ENCODE measurements around the gene PXYLP1. TPM values are rescaled to one million over a fixed set of nuclear protein-coding genes. Genes with fewer than 3 reads are reported as not detected.
A peak's percentile ranks its signal among the peaks of the same experiment; 100 is the strongest.

PXYLP1 gene
- total RNA-seq, 2 donors from 2014 or later, result 8.9 to 13.1 TPM

DNA sequence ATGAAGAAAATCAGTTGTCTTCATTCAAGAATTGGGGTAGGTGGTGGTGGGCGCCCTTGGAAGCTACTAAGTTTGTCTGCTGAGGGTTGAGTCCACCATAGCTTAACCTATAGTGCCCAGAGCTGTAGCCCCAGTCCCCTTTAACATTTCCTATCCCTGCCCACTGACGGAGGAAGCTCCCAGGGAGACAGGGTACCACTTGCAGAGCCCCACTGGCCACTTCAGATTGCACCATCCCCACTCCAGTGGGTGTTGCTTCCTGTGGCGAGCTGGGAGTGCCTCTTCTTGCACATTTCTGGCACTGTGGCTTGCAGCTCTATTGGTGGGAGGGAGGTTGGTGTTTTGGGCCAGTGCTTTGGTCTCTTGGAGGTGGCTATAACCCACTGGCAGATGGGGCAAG, 2.7 kb downstream of the PXYLP1 start:
- TF ChIP-seq, protein P1, sequence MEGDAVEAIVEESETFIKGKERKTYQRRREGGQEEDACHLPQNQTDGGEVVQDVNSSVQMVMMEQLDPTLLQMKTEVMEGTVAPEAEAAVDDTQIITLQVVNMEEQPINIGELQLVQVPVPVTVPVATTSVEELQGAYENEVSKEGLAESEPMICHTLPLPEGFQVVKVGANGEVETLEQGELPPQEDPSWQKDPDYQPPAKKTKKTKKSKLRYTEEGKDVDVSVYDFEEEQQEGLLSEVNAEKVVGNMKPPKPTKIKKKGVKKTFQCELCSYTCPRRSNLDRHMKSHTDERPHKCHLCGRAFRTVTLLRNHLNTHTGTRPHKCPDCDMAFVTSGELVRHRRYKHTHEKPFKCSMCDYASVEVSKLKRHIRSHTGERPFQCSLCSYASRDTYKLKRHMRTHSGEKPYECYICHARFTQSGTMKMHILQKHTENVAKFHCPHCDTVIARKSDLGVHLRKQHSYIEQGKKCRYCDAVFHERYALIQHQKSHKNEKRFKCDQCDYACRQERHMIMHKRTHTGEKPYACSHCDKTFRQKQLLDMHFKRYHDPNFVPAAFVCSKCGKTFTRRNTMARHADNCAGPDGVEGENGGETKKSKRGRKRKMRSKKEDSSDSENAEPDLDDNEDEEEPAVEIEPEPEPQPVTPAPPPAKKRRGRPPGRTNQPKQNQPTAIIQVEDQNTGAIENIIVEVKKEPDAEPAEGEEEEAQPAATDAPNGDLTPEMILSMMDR (IDR thresholded peaks at IDR 0.05), result no peak
- Histone ChIP-seq H3K27me3 (no peaks in the 10 kb centered on the region), H3K36me3 (no peaks in the 10 kb centered on the region), H3K4me3 (no peak overlapping the region), H3K27ac (no peak overlapping the region), H3K9me3 (no peaks in the 10 kb centered on the region), H3K4me1 (peaks cover 4% of the 10 kb centered on the region), H3K9ac (ENCODE audit: low read depth in 2 of 2, low read length in 2 of 2) (no peak overlapping the region)
- intact Hi-C loops (cut with DNase I), result loop anchor here (5.0 to 10.0 kb wide), 2 partner anchors 43 to 221 kb away; no protein-coding TSS in a partner anchor
- no peak for DNase-seq

DNA sequence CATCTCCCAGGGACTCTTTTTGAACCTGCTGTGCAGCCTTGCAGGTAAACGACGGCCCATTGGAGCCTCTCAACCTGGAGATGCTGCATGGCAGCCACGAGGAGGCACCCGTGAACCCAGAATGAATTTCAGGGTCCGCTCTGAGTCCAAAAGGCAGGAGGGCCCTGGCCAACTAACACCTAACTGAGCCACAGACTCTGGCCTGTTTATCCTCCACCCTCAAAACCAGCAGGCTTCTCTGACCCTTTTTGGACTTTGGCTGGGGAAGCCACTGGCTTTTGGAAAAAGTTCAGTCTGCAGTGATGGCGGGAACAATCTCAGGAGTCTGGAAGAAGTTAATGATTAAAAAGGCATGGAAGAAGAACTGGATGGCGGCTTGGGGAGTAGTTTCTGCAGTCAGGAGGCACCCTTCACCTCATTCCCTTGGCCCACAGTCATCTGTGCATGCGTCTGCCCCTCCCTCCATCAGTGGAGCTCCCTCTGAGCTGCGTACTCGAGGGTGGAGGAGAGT, 4.1 kb downstream of the PXYLP1 start:
- Histone ChIP-seq H3K4me1 (peaks cover 4% of the 10 kb centered on the region), H3K36me3 (no peaks in the 10 kb centered on the region), H3K9me3 (no peaks in the 10 kb centered on the region), H3K9ac (ENCODE audit: low read depth in 2 of 2, low read length in 2 of 2) (no peak overlapping the region), H3K27me3 (no peaks in the 10 kb centered on the region), H3K4me3 (no peak overlapping the region), H3K27ac (no peak overlapping the region)
- intact Hi-C loops (cut with DNase I), result loop anchor here (10.0 kb wide), 1 partner anchor 219 kb away; no protein-coding TSS in a partner anchor
- DNase-seq, result peak; percentile 45
- TF ChIP-seq, protein P1 (IDR thresholded peaks at IDR 0.05), result peak; percentile 22

DNA sequence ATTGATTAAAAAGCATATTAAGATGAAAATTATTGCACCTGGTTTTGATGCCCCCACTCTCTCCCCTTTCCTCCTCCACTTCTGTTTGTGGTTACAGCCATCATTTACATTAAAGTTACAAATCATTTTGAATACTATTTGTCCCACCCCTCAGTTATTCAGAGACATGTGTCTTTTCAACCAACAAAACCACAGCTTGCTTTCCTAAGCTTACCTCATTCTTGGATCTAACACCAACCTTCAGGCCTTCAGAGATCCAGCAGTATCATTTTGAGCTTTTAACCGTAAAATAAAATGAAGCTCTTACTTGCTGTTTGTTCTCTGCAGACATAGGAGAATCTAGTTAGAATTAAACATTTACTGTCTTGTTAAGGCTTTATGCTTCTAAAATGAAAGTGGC, 4.7 kb downstream of the PXYLP1 start:
- DNase-seq, result no peak
- H3K9me3 ChIP-seq, result no peaks in the 10 kb centered on the region
- H3K27ac ChIP-seq, result no peak overlapping the region
- TF ChIP-seq, protein P1 (IDR thresholded peaks at IDR 0.05), result no peak
- H3K27me3 ChIP-seq, result no peaks in the 10 kb centered on the region
- H3K4me3 ChIP-seq, result no peak overlapping the region
- no peak overlapping the region for H3K9ac ChIP-seq (ENCODE audit: low read depth in 2 of 2, low read length in 2 of 2)
- intact Hi-C loops (cut with DNase I), result loop anchor here (10.0 kb wide), 1 partner anchor 218 kb away; no protein-coding TSS in a partner anchor
- no peaks in the 10 kb centered on the region for H3K36me3 ChIP-seq
- H3K4me1 ChIP-seq, result peaks cover 4% of the 10 kb centered on the region

DNA sequence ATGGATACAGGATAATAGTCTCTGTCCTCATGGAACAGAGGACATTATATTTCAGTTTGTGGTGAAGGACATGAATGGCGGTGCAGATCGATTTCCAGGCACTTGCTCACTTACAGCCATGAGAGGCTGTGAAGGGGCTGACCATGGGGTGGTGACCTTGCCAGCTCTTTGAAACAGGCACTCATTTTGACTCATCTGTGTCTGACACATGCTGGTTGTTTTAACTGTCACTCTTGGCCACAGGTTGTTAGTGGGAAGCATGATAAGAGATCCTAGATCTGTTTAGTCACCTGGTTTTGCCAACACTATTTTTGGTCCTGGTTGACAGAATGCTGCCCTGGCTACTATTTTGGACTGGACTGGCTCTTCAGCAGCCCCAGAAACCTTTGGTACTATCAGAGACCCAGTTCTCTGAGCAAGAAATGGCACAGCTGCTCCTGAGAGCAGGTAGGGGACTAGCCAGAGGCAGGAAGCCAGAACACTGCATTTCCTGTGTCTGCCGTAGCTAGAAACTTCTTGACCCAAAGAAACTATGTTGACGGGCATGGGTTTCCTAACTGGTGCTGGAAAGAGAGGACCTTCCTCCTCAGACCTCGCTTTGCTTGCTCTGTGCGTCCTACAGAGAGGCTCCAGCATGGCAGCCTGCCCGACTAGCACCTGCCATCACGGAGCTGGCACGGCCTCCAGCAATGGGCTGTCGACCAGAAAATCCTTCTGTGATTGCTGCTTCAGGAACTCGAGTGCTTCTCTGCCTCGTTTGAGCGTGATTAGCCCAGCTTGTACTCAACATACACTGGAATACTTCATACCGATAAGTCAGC, 6.3 kb downstream of the PXYLP1 start:
- no peaks in the 10 kb centered on the region for H3K27me3 ChIP-seq
- intact Hi-C loops (cut with DNase I), result loop anchor here (10.0 kb wide), 1 partner anchor 217 kb away; no protein-coding TSS in a partner anchor
- no peak overlapping the region for H3K9ac ChIP-seq (ENCODE audit: low read depth in 2 of 2, low read length in 2 of 2)
- no peak for DNase-seq
- no peaks in the 10 kb centered on the region for H3K36me3 ChIP-seq
- TF ChIP-seq, protein P1 (IDR thresholded peaks at IDR 0.05), result no peak
- H3K9me3 ChIP-seq, result no peaks in the 10 kb centered on the region
- no peaks in the 10 kb centered on the region for H3K4me1 ChIP-seq
- H3K4me3 ChIP-seq, result no peak overlapping the region
- H3K27ac ChIP-seq, result no peak overlapping the region

DNA sequence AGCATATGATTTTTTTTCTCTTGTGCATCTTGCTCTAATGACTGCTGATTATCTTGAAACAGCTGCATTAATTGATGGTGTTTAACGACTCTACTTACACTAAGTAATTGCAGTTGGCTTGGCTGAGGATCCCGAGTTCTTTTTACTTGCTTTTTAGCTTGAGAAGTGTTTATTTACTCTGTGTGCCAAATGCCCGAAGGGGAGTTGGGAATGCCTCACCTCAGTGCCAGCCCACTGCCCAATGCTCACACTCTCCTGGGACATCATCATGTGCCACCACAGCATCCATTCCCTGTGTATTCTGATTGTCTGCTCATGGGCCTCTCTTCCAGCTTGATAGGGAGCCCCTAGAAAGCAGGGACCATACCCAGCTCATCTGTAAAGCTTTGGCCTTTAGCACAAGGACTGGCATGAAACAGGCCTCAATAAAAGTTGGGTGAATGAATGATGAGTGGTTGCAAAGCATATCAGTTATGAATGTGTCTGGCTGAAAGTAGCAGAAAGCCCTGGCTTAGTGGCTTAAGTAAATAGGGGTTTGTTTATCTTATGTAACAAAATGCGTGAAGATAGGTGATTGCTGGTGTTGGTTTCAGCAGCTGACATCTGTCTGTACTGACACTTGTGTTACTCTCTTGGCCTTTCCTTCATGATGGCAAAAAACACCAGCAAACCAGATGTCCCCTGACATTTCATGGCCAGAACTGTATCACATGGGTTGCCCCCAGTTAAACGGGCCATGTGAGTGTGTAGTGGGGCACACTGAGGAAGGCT, 8.1 kb downstream of the PXYLP1 start:
- Histone ChIP-seq H3K27ac (no peak overlapping the region), H3K36me3 (no peaks in the 10 kb centered on the region), H3K4me3 (no peak overlapping the region), H3K4me1 (no peaks in the 10 kb centered on the region), H3K27me3 (no peaks in the 10 kb centered on the region), H3K9me3 (no peaks in the 10 kb centered on the region), H3K9ac (ENCODE audit: low read depth in 2 of 2, low read length in 2 of 2) (no peak overlapping the region)
- TF ChIP-seq, protein P1 (IDR thresholded peaks at IDR 0.05), result no peak
- DNase-seq, result no peak
- intact Hi-C loops (cut with DNase I), result loop anchor here (10.0 kb wide), 1 partner anchor 215 kb away; no protein-coding TSS in a partner anchor

Measured in colonic mucosa (tissue), 4 donors.